ENCODE data around the gene ELOB.

ELOB gene

GRCh38 chr16:2753733-2754020, 23.4 kb downstream of the ELOB start:
- no peaks in the 10 kb centered on the region for H3K27me3 ChIP-seq (ENCODE audit: insufficient read depth, low read length)
- H3K4me3 ChIP-seq (ENCODE audit: low read depth, low read length): peak overlapping the region; percentile 94
- peak overlapping the region; percentile 97 for H3K27ac ChIP-seq (ENCODE audit: low read depth, low read length)
- no peak overlapping the region for H2AFZ ChIP-seq (ENCODE audit: low read length, unreplicated experiment)
- H3K36me3 ChIP-seq (ENCODE audit: insufficient read depth, low read length): peaks cover 20% of the 10 kb centered on the region
- peaks cover 24% of the 10 kb centered on the region for H3K4me1 ChIP-seq (ENCODE audit: control insufficient read depth, insufficient read depth, low read length, unreplicated experiment)
- peaks cover 70% of the 10 kb centered on the region for H3K79me2 ChIP-seq (ENCODE audit: control insufficient read depth, insufficient read depth, low read length, unreplicated experiment)

DNA sequence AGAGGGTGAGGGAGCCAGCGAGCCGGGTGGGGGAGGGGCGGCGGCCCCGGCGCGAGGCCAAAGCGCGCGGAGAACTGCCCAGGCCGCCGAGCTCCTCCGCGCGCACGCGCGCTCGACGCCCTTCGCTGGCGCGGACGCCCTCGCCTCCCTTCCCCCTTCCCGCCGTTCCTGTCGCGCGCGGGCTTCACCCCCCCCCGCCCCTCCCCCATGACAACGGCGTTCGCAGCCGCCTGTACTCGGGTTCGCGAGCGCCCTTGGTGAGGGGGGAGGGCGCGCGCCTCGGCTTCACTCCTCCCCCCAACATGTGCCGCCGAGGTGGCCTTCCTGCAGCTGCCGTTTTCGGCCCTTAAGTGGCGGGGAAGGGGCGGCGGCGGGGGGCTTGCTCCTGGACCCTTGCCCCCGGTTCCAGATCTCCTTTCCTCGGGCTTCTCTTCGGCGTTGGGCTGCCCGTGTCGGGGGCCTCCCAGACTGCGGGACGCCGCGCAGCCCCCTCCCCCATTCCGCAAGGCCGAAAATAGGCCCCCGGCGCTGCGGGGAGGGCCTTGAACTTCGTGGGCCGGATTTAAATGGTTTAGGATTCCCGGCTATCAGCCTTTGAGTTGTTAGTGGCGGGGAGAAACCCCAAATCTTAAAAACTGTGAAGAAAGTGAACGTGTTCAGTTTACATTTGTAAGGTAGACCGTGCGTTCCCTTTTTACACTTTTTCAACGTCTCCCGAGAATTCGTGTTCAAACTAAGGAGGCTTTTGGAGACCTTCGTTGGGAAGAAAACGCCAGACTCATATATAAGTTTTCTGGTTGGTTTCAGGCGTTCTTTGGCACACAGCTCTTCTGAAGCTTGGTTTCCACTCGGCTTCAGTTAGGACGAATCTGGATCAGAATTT, 24.0 kb downstream of the ELOB start:
- peaks cover 24% of the 10 kb centered on the region for H3K4me1 ChIP-seq (ENCODE audit: control insufficient read depth, insufficient read depth, low read length, unreplicated experiment)
- peak overlapping the region; percentile 97 for H3K27ac ChIP-seq (ENCODE audit: low read depth, low read length)
- peaks cover 16% of the 10 kb centered on the region; the same call in 1 of the 2 replicates for H3K36me3 ChIP-seq (ENCODE audit: insufficient read depth, low read length)
- H3K27me3 ChIP-seq (ENCODE audit: insufficient read depth, low read length): no peaks in the 10 kb centered on the region
- H3K79me2 ChIP-seq (ENCODE audit: control insufficient read depth, insufficient read depth, low read length, unreplicated experiment): peaks cover 64% of the 10 kb centered on the region
- peak overlapping the region; percentile 94 for H3K4me3 ChIP-seq (ENCODE audit: low read depth, low read length)
- H2AFZ ChIP-seq (ENCODE audit: low read length, unreplicated experiment): no peak overlapping the region

DNA sequence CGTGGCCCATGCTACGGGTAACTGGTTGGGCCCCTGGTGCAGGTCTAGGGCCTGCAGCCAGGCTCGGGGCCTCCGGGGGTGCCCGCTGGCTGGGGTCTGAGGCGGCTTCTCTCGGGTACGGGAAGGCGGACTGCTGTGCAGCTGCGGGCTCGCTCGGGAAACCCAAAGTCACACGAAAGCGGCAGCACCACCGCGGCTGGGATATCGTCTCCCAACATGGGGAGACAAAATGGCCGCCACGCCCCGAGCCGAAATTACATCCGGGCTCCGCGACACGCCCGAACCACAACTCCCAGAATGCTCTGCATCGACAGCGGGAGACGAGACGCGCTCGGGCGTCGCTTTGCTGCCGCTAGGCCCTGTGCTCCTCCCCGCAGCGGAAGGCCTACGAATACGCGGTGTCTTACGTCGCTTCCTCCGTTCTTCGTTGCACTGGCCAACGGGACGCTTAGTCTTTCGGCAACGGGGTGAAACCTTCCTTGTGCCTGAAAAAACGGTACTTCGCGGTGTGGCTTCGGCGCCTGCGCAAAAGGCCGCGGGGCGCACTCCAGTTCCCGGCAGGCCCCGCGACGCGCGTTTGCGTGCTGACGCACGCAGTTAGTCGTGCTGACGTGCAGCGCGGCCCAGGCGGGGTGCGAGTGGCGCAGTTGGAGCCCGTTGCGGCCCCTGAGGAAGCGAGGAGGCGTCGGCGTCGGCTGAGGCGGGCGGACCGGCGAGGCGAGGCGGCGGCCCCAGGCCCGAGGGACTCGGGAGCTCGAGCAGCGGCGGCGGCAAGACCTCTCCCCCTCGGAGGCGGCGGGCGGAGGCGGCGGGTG, 24.8 kb downstream of the ELOB start, which contains the start of gene SRRM2:
Gene SRRM2, plus strand, starts transcription at position 604 of the 815 bp plus-strand sequence. CDS start 3,727 bp downstream, outside the sequence.
- H3K79me2 ChIP-seq (ENCODE audit: control insufficient read depth, insufficient read depth, low read length, unreplicated experiment): peaks cover 55% of the 10 kb centered on the region
- H3K4me1 ChIP-seq (ENCODE audit: control insufficient read depth, insufficient read depth, low read length, unreplicated experiment): peaks cover 24% of the 10 kb centered on the region
- peak within 1 kb of the TSS; percentile 45 for H2AFZ ChIP-seq (ENCODE audit: low read length, unreplicated experiment)
- H3K27me3 ChIP-seq (ENCODE audit: insufficient read depth, low read length): no peaks in the 10 kb centered on the region
- H3K27ac ChIP-seq (ENCODE audit: low read depth, low read length): peak within 1 kb of the TSS; percentile 97
- peaks cover 7% of the 10 kb centered on the region; the same call in 1 of the 2 replicates for H3K36me3 ChIP-seq (ENCODE audit: insufficient read depth, low read length)
- peak within 1 kb of the TSS; percentile 94 for H3K4me3 ChIP-seq (ENCODE audit: low read depth, low read length)

GRCh38 chr16:2751577-2752034, 25.5 kb downstream of the ELOB start:
- H3K79me2 ChIP-seq (ENCODE audit: control insufficient read depth, insufficient read depth, low read length, unreplicated experiment): peaks cover 49% of the 10 kb centered on the region
- peaks cover 24% of the 10 kb centered on the region for H3K4me1 ChIP-seq (ENCODE audit: control insufficient read depth, insufficient read depth, low read length, unreplicated experiment)
- H3K36me3 ChIP-seq (ENCODE audit: insufficient read depth, low read length): peaks cover 5% of the 10 kb centered on the region; the same call in 1 of the 2 replicates
- H3K4me3 ChIP-seq (ENCODE audit: low read depth, low read length): peak overlapping the region; percentile 94
- peak overlapping the region; percentile 97 for H3K27ac ChIP-seq (ENCODE audit: low read depth, low read length)
- H2AFZ ChIP-seq (ENCODE audit: low read length, unreplicated experiment): peak overlapping the region; percentile 45
- no peaks in the 10 kb centered on the region for H3K27me3 ChIP-seq (ENCODE audit: insufficient read depth, low read length)

GRCh38 chr16:2749936-2750335, 27.1 kb downstream of the ELOB start:
- H3K27me3 ChIP-seq (ENCODE audit: insufficient read depth, low read length): no peaks in the 10 kb centered on the region
- H3K4me1 ChIP-seq (ENCODE audit: control insufficient read depth, insufficient read depth, low read length, unreplicated experiment): peaks cover 14% of the 10 kb centered on the region
- H3K79me2 ChIP-seq (ENCODE audit: control insufficient read depth, insufficient read depth, low read length, unreplicated experiment): peaks cover 32% of the 10 kb centered on the region
- no peak overlapping the region for H3K4me3 ChIP-seq (ENCODE audit: low read depth, low read length)
- H2AFZ ChIP-seq (ENCODE audit: low read length, unreplicated experiment): no peak overlapping the region
- H3K27ac ChIP-seq (ENCODE audit: low read depth, low read length): no peak overlapping the region
- H3K36me3 ChIP-seq (ENCODE audit: insufficient read depth, low read length): no peaks in the 10 kb centered on the region; the same call in 1 of the 2 replicates

GRCh38 chr16:2749476-2749875, 27.6 kb downstream of the ELOB start:
- peaks cover 9% of the 10 kb centered on the region for H3K4me1 ChIP-seq (ENCODE audit: control insufficient read depth, insufficient read depth, low read length, unreplicated experiment)
- no peaks in the 10 kb centered on the region for H3K27me3 ChIP-seq (ENCODE audit: insufficient read depth, low read length)
- peaks cover 28% of the 10 kb centered on the region for H3K79me2 ChIP-seq (ENCODE audit: control insufficient read depth, insufficient read depth, low read length, unreplicated experiment)
- no peak overlapping the region for H3K4me3 ChIP-seq (ENCODE audit: low read depth, low read length)
- H2AFZ ChIP-seq (ENCODE audit: low read length, unreplicated experiment): no peak overlapping the region
- no peak overlapping the region for H3K27ac ChIP-seq (ENCODE audit: low read depth, low read length)
- no peaks in the 10 kb centered on the region; the same call in 1 of the 2 replicates for H3K36me3 ChIP-seq (ENCODE audit: insufficient read depth, low read length)

DNA sequence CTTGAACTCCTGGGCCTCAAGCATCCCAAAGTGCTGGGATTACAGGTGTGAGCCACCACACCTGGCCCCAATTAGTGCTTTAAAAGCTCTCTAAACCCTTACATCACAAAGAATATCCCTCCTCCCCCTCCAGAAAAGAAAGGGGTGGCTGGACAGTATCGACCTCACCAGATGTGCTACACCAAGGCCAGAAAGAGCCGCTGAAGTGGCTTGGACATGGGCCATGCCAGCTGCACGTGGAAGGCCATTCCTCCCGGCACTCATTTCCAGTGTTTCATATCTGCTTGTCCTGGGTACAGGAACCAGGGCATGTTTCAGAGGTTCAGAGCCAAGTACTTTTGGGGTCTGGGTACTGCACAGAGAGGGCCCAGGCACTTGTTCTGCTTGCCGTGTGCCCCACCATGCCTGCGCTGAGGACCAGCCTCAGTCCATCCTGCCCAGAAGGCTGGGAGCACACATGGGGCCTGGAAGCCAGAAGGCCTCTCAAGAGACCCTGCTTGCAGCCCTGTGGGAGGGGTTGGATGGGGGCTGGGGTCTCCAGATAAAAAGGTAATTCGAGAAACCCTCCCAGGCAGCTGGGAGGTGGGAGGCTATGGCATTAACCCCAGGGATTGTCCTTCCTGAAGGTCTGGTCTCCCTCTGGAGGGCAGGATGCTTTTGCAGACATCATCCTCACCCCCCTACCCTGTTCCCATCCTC, 28.2 kb downstream of the ELOB start:
- Histone ChIP-seq H3K27ac (ENCODE audit: low read depth, low read length) (no peak overlapping the region), H3K4me1 (ENCODE audit: control insufficient read depth, insufficient read depth, low read length, unreplicated experiment) (peaks cover 8% of the 10 kb centered on the region), H3K4me3 (ENCODE audit: low read depth, low read length) (no peak overlapping the region), H3K36me3 (ENCODE audit: insufficient read depth, low read length) (no peaks in the 10 kb centered on the region; the same call in 1 of the 2 replicates), H3K79me2 (ENCODE audit: control insufficient read depth, insufficient read depth, low read length, unreplicated experiment) (peaks cover 22% of the 10 kb centered on the region), H2AFZ (ENCODE audit: low read length, unreplicated experiment) (no peak overlapping the region), H3K27me3 (ENCODE audit: insufficient read depth, low read length) (no peaks in the 10 kb centered on the region)

- H3K4me1 ChIP-seq (ENCODE audit: control insufficient read depth, insufficient read depth, low read length, unreplicated experiment): peaks cover 2% of the 10 kb centered on the region
- H2AFZ ChIP-seq (ENCODE audit: low read length, unreplicated experiment): no peak overlapping the region
- no peak overlapping the region for H3K4me3 ChIP-seq (ENCODE audit: low read depth, low read length)
- H3K79me2 ChIP-seq (ENCODE audit: control insufficient read depth, insufficient read depth, low read length, unreplicated experiment): peaks cover 5% of the 10 kb centered on the region
- H3K27me3 ChIP-seq (ENCODE audit: insufficient read depth, low read length): no peaks in the 10 kb centered on the region
- H3K27ac ChIP-seq (ENCODE audit: low read depth, low read length): no peak overlapping the region
- no peaks in the 10 kb centered on the region for H3K36me3 ChIP-seq (ENCODE audit: insufficient read depth, low read length)
These were observed 31.1 kb downstream of the ELOB start for GRCh38 chr16:2745961-2746360.

GRCh38 chr16:2745116-2745890, 31.8 kb downstream of the ELOB start:
- no peak overlapping the region for H3K27ac ChIP-seq (ENCODE audit: low read depth, low read length)
- no peaks in the 10 kb centered on the region for H3K27me3 ChIP-seq (ENCODE audit: insufficient read depth, low read length)
- no peaks in the 10 kb centered on the region for H3K36me3 ChIP-seq (ENCODE audit: insufficient read depth, low read length)
- H3K4me1 ChIP-seq (ENCODE audit: control insufficient read depth, insufficient read depth, low read length, unreplicated experiment): no peaks in the 10 kb centered on the region
- no peaks in the 10 kb centered on the region for H3K79me2 ChIP-seq (ENCODE audit: control insufficient read depth, insufficient read depth, low read length, unreplicated experiment)
- no peak overlapping the region for H3K4me3 ChIP-seq (ENCODE audit: low read depth, low read length)
- H2AFZ ChIP-seq (ENCODE audit: low read length, unreplicated experiment): no peak overlapping the region

DNA sequence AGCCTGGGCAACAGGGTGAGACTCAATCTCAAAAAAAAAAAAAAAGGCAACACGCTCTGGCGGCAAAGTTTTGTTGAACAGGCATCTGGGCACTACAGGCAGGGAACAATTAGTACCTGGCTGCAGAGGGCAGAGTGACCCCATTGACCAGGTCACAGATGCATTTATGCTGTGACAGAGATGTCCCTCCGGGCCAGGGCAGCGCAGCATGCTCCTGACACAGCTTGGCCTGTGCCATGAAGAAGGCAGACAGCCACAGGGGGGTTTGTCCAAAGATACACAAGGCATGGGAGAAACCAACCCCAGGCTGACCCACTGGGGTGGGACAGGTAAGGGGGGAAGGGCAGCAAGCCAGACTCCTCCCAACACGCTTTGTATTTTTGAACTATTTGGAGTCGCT, 32.4 kb downstream of the ELOB start:
- Histone ChIP-seq H3K27ac (ENCODE audit: low read depth, low read length) (no peak overlapping the region), H3K36me3 (ENCODE audit: insufficient read depth, low read length) (no peaks in the 10 kb centered on the region)

More for the DNA sequence above, 32.4 kb downstream of the ELOB start:
- H2AFZ ChIP-seq (ENCODE audit: low read length, unreplicated experiment): no peak overlapping the region
- no peaks in the 10 kb centered on the region for H3K79me2 ChIP-seq (ENCODE audit: control insufficient read depth, insufficient read depth, low read length, unreplicated experiment)
- H3K4me1 ChIP-seq (ENCODE audit: control insufficient read depth, insufficient read depth, low read length, unreplicated experiment): no peaks in the 10 kb centered on the region
- no peaks in the 10 kb centered on the region for H3K27me3 ChIP-seq (ENCODE audit: insufficient read depth, low read length)
- no peak overlapping the region for H3K4me3 ChIP-seq (ENCODE audit: low read depth, low read length)

Measured in ACC112 (cell line).